HG03039 (cell line): ENCODE results near the gene RGS19.

Source experiments
- ATAC-seq: cut with Tn5 transposase; IDR thresholded peaks from one replicate; pipeline ENCODE4 v1.9.1; 2021; ENCODE audit warnings: mild to moderate bottlenecking, moderate library complexity; ENCODE audit not compliant: unreplicated experiment

The RGS19 gene

DNA sequence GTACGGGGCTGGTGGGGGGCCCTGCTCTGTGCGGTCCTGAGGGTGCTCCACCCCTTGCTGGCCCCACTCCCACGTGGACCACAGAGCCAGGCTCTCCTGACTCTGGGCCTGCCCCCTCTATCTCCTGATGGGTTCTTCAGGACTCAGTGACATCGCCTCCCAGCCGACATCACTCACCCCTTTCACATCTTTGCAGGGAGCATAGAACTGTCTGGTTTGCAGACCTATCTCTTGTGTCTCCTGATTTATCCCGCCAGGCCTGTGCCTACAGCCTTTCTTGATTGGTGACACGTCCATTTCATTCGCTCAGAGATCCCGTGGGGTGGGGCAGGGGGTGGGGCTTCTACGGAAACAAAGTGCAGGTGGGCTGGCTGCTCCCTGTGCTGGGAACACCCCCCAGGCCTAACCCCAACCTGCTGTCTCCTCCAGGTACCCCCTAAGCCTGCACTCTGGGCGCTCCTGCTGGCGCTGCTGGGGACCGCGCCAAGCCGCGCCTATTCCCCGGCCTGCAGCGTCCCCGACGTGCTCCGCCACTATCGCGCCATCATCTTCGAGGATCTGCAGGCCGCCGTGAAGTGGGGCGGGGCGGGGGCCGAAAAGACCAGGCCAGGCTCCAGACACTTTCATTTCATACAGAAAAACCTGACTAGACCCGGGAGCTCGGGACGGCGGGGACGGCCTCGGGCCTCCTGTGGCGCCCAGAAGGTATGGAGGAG lies 41.7 kb downstream of the RGS19 start:
- ATAC-seq: no peak

DNA sequence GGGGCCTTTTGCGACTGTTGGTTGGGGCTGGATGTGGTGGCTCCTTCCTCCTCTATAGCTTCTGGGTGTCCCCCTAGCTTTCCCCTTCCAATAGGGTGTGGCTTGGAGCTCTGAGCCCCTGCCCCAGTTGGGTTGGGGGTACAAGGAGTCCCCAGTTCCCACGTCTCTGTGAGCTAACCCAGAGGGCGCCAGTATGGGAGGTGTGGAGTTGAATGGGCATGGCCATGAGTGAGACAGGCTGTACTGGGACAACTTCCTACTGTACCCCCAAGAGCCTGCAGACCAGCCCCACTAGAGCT lies 42.2 kb downstream of the RGS19 start:
- ATAC-seq: no peak

DNA sequence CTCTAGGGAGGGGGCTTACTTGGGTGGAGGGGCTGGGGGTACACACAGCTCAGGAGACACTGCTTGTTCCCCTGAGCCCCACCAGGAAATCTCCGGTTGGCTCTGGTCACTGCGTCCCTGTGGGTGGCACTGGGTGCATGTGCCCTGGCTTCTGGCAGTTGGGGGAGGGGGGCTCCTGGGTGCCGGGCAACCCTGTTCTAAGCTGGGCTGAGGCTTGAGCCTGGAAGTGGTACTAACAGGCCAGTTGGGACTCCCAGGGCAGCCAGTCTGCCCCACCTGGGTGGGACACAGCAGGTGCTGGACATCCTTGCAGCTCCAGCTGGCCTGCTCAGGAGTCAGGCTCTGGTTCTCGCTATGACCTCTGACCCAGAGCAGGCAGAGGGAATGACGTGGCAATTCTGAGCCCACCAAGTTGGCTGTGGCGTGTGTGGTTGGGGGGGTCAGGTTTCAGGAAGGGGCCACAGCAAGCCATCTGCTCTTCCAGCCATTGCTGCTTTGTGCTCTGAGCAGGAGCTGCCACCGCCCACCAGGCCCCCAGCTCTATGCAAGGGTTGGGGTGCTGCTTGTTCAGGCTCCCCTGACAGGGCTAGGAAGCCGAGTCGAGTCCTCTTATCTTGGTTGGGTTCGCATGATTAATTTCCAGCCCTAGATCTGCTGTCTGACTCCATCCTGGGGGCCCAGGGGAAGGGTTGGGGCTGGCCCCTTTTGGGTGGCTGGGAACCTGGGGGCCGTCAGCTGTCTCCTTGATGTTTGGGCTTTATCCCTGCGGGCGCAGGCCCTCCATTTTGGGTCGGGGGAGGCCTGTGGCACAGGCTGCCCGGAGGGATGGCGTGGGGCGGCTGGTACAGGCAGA lies 42.7 kb downstream of the RGS19 start:
- ATAC-seq: no peak

DNA sequence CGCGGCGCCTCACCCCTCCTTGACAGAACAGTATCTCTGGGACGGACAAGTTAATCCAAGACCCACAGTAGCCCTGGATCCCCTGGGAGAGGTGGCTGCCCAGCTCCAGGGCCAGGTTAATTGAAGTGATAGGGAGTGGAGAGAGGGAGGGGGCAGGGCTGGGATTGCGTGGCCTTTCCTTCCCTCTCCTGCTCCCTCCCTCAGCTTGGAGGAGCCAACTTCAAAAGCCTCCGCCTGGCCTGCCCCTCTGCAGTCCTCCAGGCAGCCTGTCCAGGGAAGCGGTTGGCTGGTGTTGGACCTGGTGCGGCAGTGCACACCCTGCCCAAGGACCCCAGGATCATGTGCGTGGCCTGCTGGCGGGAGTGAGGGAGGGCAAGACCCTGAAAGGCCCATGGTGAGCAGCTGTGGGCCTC lies 43.4 kb downstream of the RGS19 start, which contains the start of gene C20orf204:
Gene C20orf204 (plus strand): TSS at position 250 of the 413 bp plus-strand sequence. CDS start 142 bp downstream, at position 392.
- no peak for ATAC-seq

DNA sequence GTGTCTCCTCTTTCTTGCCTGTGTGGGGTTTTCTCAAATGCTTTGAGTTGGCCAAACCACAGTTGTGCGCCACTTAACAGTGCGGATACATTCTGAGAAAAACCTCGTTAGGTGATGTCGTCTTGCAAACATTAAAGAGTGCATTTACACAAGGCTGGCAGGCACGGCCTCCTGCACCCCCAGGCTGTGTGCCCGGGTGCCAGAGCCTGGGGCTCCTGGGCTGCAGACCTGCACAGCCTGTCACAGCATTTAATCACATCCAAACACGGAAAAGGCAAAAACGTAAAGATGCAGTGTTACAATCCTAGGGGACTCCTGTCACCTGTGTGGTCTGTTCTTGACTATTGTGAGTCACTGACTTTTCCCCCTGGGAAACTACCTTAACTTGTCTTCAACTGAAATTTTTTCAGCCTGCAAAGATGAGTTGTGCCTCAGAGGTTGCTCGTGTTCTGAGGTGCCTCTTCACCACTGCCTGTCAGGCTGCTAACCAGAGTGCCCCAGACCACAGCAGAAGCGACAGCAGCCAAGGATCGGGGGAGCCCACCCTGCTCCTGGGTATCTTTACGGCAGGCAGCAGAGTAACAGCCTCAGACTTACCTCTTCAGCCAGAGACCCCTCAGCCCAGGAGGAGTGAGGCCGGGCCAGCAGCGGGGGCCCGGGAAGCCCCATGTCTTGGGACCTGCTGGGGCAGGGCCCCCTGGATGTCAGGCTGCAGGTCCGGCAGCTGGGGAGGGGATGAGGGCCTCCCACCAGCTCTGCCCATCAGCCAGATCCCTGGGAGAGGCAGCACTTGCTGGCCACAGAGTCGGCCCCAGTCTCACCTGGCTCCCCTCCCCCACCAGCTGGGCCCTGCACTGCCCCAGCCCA lies 44.0 kb downstream of the RGS19 start:
- no peak for ATAC-seq

DNA sequence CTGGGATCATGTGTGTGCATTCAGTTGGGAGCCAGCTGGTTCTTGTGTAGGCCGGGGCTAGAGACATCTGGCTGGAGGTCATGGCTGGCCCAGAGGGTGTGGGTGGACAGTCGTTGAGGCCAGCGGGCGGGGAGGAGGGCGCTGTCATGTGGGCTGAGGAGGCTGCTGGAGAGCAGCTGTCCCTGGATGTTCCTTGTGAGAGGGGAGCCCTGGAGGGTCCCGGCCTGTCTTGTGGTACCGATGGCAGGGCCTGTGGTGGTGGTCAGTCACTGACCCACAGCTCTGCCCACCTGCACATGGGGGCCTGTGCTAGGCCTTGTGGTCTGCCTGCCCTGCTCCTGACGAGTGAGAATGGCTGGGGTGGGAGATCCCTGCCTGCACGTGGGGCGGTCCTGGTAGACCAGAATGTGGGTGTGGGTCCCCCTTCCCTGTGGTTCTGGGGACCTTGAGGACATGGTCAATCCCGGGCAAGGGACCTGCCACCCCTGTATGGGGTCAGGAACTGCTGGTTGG lies 45.3 kb downstream of the RGS19 start:
- ATAC-seq: no peak

DNA sequence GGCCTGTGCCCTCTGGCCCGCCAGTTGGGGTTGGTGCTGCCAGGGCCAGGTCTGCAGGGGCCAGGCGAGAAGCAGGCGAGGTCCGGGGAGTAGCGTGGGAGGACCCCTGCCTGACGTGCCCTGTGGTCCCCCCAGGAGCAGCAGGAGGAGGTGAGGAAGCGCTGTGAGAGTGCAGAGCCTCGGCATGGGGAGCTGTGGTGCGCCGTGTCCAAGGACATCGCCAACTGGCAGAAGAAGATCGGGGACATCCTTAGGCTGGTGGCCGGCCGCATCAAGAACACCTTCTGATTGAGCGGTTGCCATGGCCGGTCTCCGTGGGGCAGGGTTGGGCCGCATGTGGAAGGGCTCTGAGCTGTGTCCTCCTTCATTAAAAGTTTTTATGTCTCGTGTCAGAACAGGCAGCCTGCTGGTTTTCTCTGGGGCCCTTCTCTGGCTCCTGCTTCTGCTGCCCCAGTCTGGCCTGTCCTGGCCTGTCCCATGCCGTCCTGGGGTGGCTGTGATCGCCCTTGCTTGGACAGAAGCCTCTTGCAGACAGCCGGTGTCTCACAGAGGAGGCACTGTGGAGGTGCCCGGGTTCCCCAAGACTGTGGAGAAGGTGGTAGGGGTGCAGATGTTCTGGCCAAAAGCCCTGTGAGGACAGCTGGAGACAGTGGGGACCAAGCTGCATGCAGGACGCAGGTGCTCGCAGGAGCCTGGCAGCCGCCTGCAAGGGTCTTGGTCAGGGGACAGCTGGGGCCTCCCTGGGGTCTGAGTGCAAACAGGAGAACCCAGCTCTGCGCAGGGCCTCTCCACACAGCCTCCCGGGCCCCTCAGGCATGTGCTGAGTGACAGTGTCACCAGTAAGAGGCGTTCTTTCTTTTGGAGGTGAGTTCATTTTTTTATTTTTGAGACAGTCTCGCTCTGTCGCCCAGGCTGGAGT lies 46.4 kb downstream of the RGS19 start:
- ATAC-seq: no peak

DNA sequence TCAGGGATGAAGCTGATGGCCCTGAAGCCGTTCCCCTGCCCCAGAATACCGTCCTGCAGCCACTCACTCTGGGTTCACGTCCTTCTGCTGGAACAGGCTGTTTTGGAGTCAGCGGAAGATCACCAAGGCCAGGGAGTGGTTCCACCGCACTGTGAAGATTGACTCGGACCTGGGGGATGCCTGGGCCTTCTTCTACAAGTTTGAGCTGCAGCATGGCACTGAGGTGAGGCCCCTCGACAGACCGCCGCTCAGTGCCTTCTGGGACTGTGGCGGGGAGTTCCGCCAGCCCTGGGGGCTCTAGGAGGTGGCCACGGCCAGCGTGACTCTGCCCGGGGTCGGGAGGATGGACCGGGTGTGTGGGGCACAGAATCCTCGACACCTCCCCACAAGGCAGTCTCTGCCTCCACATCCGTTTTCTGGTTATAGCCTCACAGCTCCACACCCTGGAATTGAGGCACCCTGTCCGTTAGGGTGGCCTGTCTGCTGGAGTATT lies 47.5 kb downstream of the RGS19 start:
- no peak for ATAC-seq

DNA sequence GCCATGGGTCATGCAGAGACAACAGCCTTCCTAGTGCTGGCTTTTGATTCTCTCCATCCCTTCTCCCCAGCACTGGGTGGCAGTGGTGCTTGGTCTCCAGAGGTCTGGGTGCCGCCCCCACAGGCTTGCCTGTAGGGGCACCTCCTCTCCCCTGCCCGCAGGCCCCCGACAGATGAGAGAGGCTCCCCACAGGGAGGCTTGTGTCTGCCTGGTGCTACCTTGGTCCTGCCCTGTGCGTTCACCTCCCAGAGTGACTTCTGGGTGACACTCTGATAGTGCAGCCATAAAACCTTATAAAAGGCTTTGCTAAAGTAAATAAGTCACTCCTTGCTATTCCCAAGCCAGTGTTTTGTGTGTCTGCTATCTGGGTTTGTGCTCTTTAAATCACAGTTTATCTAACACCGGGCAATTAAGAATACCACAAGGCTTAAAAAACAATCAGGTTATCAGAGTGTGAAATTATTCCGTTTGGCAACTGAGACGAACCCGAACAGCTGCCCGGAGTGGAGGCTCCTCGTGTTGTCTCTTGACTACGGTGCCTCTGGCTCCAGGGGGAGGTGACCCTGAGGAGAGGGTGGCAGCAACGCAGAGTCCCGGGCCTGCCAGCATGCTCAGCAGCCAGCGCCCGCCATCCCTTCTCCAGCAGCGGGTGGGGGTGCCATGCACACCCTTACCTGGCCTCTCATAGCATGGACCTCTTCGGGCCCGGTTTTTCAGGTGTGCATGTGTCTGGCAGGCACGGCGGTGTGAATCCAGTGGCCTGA lies 48.8 kb downstream of the RGS19 start:
- ATAC-seq: no peak

DNA sequence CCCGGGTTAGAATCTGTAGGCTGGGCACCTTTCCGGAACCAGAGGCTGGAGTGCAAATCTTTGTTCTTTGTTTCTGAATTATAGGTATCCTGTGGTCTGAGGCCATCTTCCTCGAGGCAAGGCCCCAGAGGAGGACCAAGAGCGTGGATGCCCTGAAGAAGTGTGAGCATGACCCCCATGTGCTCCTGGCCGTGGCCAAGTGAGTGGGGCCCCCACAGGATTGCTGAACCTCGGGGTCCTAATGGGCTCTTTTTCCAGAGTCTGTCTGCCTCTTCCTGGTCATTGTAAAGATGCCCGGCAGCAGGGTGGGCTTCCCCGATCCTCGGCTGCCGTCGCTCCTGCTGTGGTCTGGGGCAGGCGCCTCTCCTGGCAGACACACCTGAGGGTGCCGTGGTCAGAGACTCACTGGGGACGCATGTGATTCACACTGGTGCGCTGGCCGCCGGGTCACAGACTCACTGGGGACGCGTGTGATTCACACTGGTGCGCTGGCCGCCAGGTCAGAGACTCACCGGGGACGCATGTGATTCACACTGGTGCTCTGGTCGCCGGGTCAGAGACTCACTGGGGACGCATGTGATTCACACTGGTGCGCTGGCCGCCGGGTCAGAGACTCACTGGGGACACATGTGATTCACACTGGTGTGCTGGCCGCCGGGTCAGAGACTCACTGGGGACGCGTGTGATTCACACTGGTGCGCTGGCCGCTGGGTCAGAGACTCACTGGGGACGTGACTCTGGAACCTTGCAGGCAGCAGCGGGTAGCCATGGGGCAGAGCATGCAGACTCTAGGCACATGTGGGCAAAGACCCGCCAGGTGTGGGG lies 49.8 kb downstream of the RGS19 start:
- ATAC-seq: no peak

DNA sequence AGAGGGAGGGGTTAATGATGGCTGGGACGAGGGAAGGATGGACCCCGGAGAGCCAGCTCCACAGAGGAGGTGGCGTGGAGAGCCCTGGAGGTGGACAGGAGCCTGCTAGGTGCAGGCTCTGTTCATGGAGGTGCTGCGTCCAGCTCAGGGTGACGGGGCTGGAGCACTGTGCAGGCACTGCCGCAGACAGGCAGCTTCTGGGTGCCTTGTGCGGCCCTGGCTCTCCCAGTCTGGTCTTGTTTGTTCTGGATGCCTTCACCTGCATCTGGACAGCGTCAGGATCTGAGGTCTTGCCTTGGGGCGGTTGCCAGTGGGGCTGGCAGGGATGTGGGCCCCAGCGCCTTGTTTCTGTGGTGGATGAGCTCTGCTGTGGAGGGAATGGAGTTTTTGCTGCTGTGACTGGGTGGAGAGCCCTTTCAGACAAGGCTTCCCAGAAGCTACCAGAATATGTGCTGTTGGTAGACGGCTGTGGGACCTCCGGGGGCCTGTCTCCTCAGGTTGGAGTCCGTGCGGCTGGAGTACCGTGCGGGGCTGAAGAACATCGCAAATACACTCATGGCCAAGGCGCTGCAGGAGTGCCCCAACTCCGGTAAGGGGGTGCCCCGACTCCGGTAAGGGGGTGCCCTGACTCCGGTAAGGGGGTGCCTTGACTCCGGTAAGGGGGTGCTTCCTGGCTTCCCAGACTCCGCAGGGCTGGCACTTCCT lies 51.2 kb downstream of the RGS19 start:
- ATAC-seq: no peak

DNA sequence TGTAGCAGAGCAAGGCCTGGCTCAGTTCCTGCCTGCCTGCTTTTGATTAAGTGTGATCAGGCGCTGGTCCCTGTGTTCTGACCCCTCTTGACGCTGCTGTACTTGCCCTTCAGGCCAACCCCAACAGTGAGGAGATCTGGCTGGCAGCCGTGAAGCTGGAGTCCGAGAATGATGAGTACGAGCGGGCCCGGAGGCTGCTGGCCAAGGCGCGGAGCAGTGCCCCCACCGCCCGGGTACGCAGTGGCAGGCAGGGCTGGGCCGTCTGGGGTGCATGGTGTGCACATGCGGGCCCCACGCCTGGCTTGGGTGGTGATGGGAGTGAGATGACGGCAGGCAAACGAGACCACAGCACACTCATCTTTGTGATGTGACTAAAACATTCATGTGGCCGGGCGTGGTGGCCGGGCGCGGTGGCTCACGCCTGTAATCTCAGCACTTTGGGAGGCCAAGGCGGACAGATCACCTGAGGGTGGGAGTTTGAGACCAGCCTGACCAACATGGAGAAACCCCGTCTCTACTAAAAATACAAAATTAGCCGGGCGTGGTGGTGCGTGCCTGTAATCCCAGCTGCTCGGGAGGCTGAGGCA lies 53.4 kb downstream of the RGS19 start:
- ATAC-seq: no peak

DNA sequence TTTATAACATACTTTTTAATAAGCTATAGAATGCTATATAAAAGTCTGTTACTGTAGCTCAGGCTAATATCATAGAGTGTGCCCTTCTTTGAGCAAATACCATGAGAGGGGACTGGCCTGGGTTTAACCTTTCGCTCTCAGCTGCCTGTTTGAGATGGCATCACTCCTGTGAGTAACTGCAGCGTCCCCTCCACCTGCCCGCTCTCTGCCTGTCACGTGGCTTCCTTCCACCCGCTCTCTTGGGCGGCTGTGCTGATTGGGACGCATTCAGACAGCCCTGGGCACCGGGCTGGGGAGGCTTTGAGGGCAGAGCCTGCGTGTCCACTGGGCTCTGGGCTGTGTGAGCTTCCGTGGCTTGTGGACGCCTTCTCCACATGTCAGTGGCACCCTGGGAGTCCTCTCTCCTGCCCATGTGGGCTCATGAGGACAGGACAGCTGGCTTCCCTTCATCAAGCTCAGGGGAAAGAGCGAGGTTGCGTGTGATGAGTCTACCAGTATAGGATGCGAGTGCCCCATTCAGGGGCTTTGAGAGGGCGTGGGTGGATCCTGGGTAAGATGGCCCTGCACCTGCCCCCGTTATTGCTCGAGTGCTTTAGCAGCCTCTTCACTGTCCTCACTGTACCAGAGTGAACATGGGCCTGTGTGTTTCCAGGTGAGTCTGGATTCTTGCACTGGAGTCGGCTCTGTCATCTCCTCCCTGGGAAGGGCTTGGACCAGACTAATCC lies 54.1 kb downstream of the RGS19 start:
- ATAC-seq: no peak

DNA sequence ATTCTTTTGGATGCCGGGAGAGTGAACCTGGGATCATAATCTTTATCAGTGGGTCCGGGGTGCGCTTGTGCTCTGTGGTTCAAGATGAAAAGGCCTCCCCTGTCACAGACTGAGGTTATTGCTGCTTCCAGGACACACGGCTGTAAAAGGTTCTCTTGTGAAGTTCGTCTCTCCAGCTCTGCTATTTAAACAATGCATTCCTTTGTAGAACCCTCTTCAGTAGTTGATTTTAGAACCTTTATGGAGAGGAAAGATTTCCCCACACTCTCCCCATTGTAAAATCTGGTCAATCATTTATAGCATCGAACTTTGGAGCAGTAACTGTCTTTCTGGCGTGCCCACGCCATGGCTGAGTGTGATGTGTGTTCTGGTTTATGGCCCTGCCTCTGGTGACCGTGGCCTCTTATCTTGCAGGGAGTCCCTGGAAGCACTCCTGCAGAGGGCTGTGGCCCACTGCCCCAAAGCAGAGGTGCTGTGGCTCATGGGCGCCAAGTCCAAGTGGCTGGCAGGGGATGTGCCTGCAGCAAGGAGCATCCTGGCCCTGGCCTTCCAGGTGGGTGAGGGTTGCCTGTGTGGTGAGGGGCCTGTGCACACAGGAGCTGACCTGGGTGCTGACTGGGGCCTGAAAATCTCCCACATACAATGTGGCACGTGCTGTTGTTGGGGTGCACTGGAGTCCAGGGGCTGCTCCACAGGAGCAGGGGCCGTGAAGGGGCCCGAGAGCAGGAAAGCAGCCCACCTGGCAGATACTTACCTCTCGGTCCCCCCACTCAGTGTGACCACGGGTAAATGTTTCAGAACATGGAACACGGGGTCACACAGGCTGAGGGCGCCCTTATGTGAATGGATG lies 55.0 kb downstream of the RGS19 start:
- no peak for ATAC-seq

DNA sequence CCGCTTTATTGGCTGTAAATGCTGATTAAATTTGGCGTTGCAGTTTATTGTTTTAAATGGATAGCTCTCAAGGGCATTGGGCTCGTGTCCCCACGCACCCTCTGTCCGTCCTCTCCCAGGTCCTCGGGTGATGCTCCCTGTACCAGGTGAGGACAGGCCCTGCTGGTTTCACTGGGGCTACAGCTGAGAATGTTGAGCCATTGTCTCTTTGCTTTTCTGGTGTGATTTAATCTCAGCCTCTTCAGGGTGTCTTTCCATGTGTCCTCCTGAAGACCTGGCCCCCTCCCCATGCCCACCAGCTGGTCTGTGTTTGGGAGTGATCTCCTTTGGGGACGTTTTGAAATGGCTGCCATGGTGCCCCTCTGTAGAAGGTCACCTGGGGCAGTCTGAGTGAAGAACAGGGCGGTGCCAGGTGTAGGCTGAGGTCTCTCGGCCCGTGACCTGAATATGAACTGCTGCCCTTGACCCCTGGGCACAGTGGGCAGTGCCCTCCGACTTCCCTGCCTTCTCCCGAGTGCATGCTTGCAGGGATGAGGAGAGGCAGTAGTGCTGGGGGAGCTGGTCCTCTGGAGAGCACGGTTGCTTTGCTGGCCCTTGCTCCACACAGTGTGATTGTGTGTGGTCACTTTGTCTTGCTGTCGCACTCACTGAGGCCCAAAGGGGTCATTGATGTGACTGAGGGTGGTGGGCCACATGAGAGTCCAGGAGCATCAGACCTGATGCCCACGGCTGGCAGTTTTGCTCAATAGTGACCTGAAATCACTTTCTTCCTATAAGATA lies 55.8 kb downstream of the RGS19 start:
- ATAC-seq: no peak
